Brain microvascular endothelial cell (primary cell): ENCODE data around the gene HAUS6.

Source experiments
- DNase-seq: peaks from one replicate; pipeline ENCODE4 v3.0.0-alpha.2; 2020
- H3K27ac ChIP-seq: fragments of 250-450 bp; sonication (Bioruptor Pico); 2 replicates; pipeline ENCODE4 v1.5.1; 2020; ENCODE audit warnings: mild to moderate bottlenecking, moderate library complexity
- H3K27me3 ChIP-seq: fragments of 250-450 bp; sonication (Bioruptor Pico); replicated peaks from 2 replicates; pipeline ENCODE4 v1.5.1; 2020; ENCODE audit warnings: mild to moderate bottlenecking
- H3K36me3 ChIP-seq: fragments of 250-450 bp; sonication (Bioruptor Pico); replicated peaks from 2 replicates; pipeline ENCODE4 v1.5.1; 2020; ENCODE audit warnings: mild to moderate bottlenecking
- H3K4me3 ChIP-seq: 2 replicates; pipeline ENCODE4 v1.5.1; 2011; ENCODE audit warnings: low read depth, mild to moderate bottlenecking, control low read depth, low read length, moderate library complexity
- in situ Hi-C: cut with HindIII; loops from 2 replicates; pipeline ENCODE4 v1.10.0; 2017; ENCODE audit warnings: low sequenced_read_pairs, low pct_ligation_motif_present
- TF ChIP-seq, protein P1 (sequence below): IDR thresholded peaks from 2 replicates; pipeline ENCODE4 v1.5.1; 2011; ENCODE audit warnings: low read depth, mild to moderate bottlenecking, moderate library complexity, low read length, control low read depth, inconsistent platforms; ENCODE audit errors: missing control alignments

The HAUS6 gene

DNA sequence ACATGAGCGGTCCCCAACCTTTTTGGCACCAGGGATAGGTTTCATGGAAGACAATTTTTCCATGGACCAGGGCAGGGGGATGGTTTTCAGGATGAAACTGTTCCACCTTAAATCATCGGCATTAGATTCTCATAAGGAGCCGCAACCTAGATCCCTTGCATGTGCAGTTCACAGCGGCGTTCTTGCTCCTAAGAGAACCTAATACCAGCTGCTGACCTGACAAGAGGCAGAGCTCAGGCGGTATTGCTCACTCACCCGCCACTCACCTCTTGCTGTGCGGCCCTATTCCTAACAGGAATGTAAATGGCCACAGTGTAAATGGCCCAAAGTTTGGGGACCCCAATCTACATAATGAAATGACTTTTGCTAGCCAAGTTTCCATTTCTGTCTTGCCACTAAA, 27.7 kb upstream of the HAUS6 start:
- no peaks in the 10 kb centered on the region for H3K27me3 ChIP-seq
- no peak for DNase-seq
- H3K36me3 ChIP-seq, result peaks cover 7% of the 10 kb centered on the region
- no peak overlapping the region for H3K27ac ChIP-seq
- TF ChIP-seq, protein P1, sequence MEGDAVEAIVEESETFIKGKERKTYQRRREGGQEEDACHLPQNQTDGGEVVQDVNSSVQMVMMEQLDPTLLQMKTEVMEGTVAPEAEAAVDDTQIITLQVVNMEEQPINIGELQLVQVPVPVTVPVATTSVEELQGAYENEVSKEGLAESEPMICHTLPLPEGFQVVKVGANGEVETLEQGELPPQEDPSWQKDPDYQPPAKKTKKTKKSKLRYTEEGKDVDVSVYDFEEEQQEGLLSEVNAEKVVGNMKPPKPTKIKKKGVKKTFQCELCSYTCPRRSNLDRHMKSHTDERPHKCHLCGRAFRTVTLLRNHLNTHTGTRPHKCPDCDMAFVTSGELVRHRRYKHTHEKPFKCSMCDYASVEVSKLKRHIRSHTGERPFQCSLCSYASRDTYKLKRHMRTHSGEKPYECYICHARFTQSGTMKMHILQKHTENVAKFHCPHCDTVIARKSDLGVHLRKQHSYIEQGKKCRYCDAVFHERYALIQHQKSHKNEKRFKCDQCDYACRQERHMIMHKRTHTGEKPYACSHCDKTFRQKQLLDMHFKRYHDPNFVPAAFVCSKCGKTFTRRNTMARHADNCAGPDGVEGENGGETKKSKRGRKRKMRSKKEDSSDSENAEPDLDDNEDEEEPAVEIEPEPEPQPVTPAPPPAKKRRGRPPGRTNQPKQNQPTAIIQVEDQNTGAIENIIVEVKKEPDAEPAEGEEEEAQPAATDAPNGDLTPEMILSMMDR, result no peak
- no peak overlapping the region for H3K4me3 ChIP-seq
- in situ Hi-C loops, result no loop called here

GRCh38 chr9:19127871-19128500, 25.3 kb upstream of the HAUS6 start:
- in situ Hi-C loops, result no loop called here
- TF ChIP-seq, protein P1, result no peak
- Histone ChIP-seq H3K27ac (peak overlapping the region; percentile 91), H3K27me3 (no peaks in the 10 kb centered on the region), H3K36me3 (peaks cover 18% of the 10 kb centered on the region), H3K4me3 (peak overlapping the region; percentile 84)
- peak; percentile 18 for DNase-seq

DNA sequence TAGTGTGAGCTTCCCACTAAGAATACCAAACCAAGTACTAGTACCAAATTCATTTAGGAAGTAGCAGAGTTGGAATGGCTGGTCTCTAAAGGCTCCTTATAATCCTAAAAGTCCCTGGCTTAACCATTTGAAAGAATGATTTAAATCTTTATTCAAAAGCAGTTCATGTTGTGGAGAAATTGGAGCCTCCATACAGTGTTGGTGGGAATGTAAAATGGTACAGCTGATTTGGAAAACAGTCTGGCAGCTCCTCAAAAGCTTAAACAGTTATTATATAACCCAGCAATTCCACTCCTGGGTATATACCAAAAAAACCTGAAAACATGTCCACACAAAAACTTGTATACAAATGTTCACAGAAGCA, 21.7 kb upstream of the HAUS6 start:
- Histone ChIP-seq H3K4me3 (no peak overlapping the region), H3K27me3 (no peaks in the 10 kb centered on the region), H3K27ac (no peak overlapping the region), H3K36me3 (peaks cover 41% of the 10 kb centered on the region)
- TF ChIP-seq, protein P1, result no peak
- DNase-seq, result no peak
- in situ Hi-C loops, result no loop called here

GRCh38 chr9:19122490-19123042, 19.9 kb upstream of the HAUS6 start:
- Histone ChIP-seq H3K27me3 (no peaks in the 10 kb centered on the region), H3K27ac (no peak overlapping the region), H3K4me3 (no peak overlapping the region), H3K36me3 (peaks cover 56% of the 10 kb centered on the region)
- no peak for DNase-seq
- in situ Hi-C loops, result no loop called here
- TF ChIP-seq, protein P1, result peak; percentile 41

DNA sequence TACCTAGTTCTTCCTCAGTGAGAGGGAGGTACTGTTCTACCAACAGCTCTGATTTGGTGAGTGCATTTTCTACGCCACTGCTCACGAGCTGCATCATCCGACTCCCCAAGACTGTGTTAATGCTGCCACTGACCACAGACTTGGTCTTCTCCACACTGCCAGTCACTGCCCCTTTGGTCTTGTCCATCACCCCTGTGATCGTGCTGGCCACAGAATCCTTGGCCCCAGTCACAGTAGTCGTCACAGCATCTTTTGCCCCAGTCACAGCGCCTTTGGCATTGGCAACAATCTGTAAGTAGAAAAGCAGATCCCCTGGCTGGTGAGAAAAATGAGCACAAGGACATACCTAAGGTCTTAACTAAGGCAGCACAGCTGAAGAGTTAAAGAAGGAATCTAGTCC, 18.2 kb upstream of the HAUS6 start:
- TF ChIP-seq, protein P1, result no peak
- Histone ChIP-seq H3K4me3 (no peak overlapping the region), H3K27ac (no peak overlapping the region), H3K36me3 (peaks cover 70% of the 10 kb centered on the region), H3K27me3 (no peaks in the 10 kb centered on the region)
- DNase-seq, result no peak
- in situ Hi-C loops, result no loop called here

GRCh38 chr9:19119801-19120440, 17.2 kb upstream of the HAUS6 start:
- no peak overlapping the region for H3K27ac ChIP-seq
- TF ChIP-seq, protein P1, result no peak
- peaks cover 68% of the 10 kb centered on the region for H3K36me3 ChIP-seq
- in situ Hi-C loops, result no loop called here
- DNase-seq, result no peak
- no peak overlapping the region for H3K4me3 ChIP-seq
- no peaks in the 10 kb centered on the region for H3K27me3 ChIP-seq
